ENCODE results near the gene TIMP4. TPM values are rescaled to one million over a fixed set of nuclear protein-coding genes. Genes with fewer than 3 reads are reported as not detected.

The TIMP4 gene
- total RNA-seq, 1 experiment from 2014 or later: not detected

- BruUV-seq (replicated peaks): no TSS peak
- TF ChIP-seq REST (IDR thresholded peaks at IDR 0.05; ENCODE audit: insufficient read depth in 1 of 2, low read depth in 2 of 2, low read length in 1 of 2): no peak
- no peak for TF ChIP-seq TCF7L2 (IDR thresholded peaks at IDR 0.05; ENCODE audit: low read depth, low read length)
- TF ChIP-seq CTCF (IDR thresholded peaks at IDR 0.05): no peak
- no peak for TF ChIP-seq SIN3A (IDR thresholded peaks at IDR 0.05; ENCODE audit: borderline replicate concordance, insufficient read depth, low read depth, low read length)
- TF ChIP-seq POLR2AphosphoS5 (IDR thresholded peaks at IDR 0.05; ENCODE audit: low read depth, low read length): no peak
- H3K9me3 ChIP-seq (ENCODE audit: control insufficient read depth, insufficient read depth, low read depth, low read length): no peaks in the 10 kb centered on the region
- POLR2A ChIA-PET: interaction anchor here (0.6 kb wide), 1 partner anchor 40 kb away, joined by 3 read pairs; no protein-coding TSS in a partner anchor
- CTCF ChIA-PET: no interaction called here
- DNase-seq (ENCODE audit: low read depth, low spot score): no peak
- H3K27me3 ChIP-seq (ENCODE audit: control insufficient read depth, insufficient read depth, low read length): no peaks in the 10 kb centered on the region
- intact Hi-C loops (cut with micrococcal nuclease; ENCODE audit: unreplicated experiment): no loop called here
- ATAC-seq: no peak
- no peak overlapping the region for H3K27ac ChIP-seq (ENCODE audit: low read length)
- no peaks in the 10 kb centered on the region for H3K4me1 ChIP-seq (ENCODE audit: control insufficient read depth, insufficient read depth, low read length)
- H3K36me3 ChIP-seq (ENCODE audit: control insufficient read depth, insufficient read depth, low read length): no peaks in the 10 kb centered on the region
- in situ Hi-C loops (cut with HindIII; ENCODE audit: low pct_unique_long_range_greater_than_20kb, low sequenced_read_pairs): no loop called here
- no peak overlapping the region for H3K4me3 ChIP-seq (ENCODE audit: low read depth in 2 of 2, low read length in 2 of 2)
Observed at GRCh38 chr3:12147049-12147780, 11.5 kb downstream of the TIMP4 start.

GRCh38 chr3:12143949-12144504, 14.7 kb downstream of the TIMP4 start:
- no TSS peak for BruUV-seq (replicated peaks)
- no peaks in the 10 kb centered on the region for H3K27me3 ChIP-seq (ENCODE audit: control insufficient read depth, insufficient read depth, low read length)
- ChIA-PET POLR2A (no interaction called here), CTCF (interaction anchor here (1.2 kb wide), 1 partner anchor 9 kb away, joined by 4 read pairs; no protein-coding TSS in a partner anchor)
- ATAC-seq (no peak), DNase-seq (ENCODE audit: low read depth, low spot score) (no peak)
- H3K4me3 ChIP-seq (ENCODE audit: low read depth in 2 of 2, low read length in 2 of 2): no peak overlapping the region
- H3K36me3 ChIP-seq (ENCODE audit: control insufficient read depth, insufficient read depth, low read length): no peaks in the 10 kb centered on the region
- no peak overlapping the region for H3K27ac ChIP-seq (ENCODE audit: low read length)
- intact Hi-C loops (cut with micrococcal nuclease; ENCODE audit: unreplicated experiment): no loop called here
- in situ Hi-C loops (cut with HindIII; ENCODE audit: low pct_unique_long_range_greater_than_20kb, low sequenced_read_pairs): no loop called here
- TF ChIP-seq POLR2AphosphoS5 (IDR thresholded peaks at IDR 0.05; ENCODE audit: low read depth, low read length) (no peak), REST (IDR thresholded peaks at IDR 0.05; ENCODE audit: insufficient read depth in 1 of 2, low read depth in 2 of 2, low read length in 1 of 2) (no peak), SIN3A (IDR thresholded peaks at IDR 0.05; ENCODE audit: borderline replicate concordance, insufficient read depth, low read depth, low read length) (no peak), CTCF (IDR thresholded peaks at IDR 0.05) (no peak), TCF7L2 (IDR thresholded peaks at IDR 0.05; ENCODE audit: low read depth, low read length) (no peak)
- no peaks in the 10 kb centered on the region for H3K4me1 ChIP-seq (ENCODE audit: control insufficient read depth, insufficient read depth, low read length)
- H3K9me3 ChIP-seq (ENCODE audit: control insufficient read depth, insufficient read depth, low read depth, low read length): no peaks in the 10 kb centered on the region

Data from Panc1 (cell line).